Measurements from ENCODE around the gene CFAP43. TPM values are rescaled to one million over a fixed set of nuclear protein-coding genes. Genes with fewer than 3 reads are reported as not detected.
"Not testable (repeated sequence)": the region's sequence is repeated elsewhere in the genome, so short reads cannot be mapped to it uniquely, and the experiment has no call there.

Gene CFAP43
- total and polyA plus RNA-seq, 2 donors (not counting 1 experiment from before 2014, with no cell fraction given) = under 0.01 to 0.10 TPM

GRCh38 chr10:104190695-104191094 lies 41.5 kb downstream of the CFAP43 start:
- no peaks in the 10 kb centered on the region for H4K20me1 ChIP-seq (ENCODE audit: control insufficient read depth, extremely low read depth, insufficient read depth, low read length)
- H3K4me2 ChIP-seq (ENCODE audit: extremely low read depth, insufficient read depth, low read length) = no peak overlapping the region
- no peak overlapping the region for H3K4me3 ChIP-seq (replicated peaks in 1 of 4; ENCODE audit: control extremely low read depth in 1 of 4, insufficient read depth in 1 of 4, low read depth in 3 of 4, low read length in 4 of 4)
- H3K9ac ChIP-seq (ENCODE audit: insufficient read depth, low read length) = no peak overlapping the region
- no peaks in the 10 kb centered on the region for H3K9me3 ChIP-seq (ENCODE audit: control insufficient read depth, insufficient read depth, low read depth, low read length)
- no peaks in the 10 kb centered on the region for H3K36me3 ChIP-seq (ENCODE audit: control insufficient read depth, insufficient read depth, low read length)
- H2AFZ ChIP-seq (ENCODE audit: low read length) = no peak overlapping the region
- TF ChIP-seq CTCF (conservative IDR thresholded peaks at IDR 0.05 in 1 of 2, IDR thresholded peaks at IDR 0.05 in 1 of 2; ENCODE audit: low read depth in 1 of 2, low read length in 2 of 2) (no peak), EZH2 (IDR thresholded peaks at IDR 0.05; ENCODE audit: low read length, missing control alignments) (no peak)
- H3K4me1 ChIP-seq (ENCODE audit: control insufficient read depth, extremely low read depth, insufficient read depth, low read length) = no peaks in the 10 kb centered on the region
- DNase-seq (ENCODE audit: low read depth in 2 of 2) = no peak
- peaks cover 4% of the 10 kb centered on the region for H3K27me3 ChIP-seq (ENCODE audit: control insufficient read depth, insufficient read depth, low read length)
- no peak overlapping the region for H3K27ac ChIP-seq (ENCODE audit: insufficient read depth, low read length)
- H3K79me2 ChIP-seq (ENCODE audit: control insufficient read depth, insufficient read depth, low read length) = no peaks in the 10 kb centered on the region

GRCh38 chr10:104183682-104184081 lies 48.5 kb downstream of the CFAP43 start:
- Histone ChIP-seq H3K9ac (ENCODE audit: insufficient read depth, low read length) (no peak overlapping the region), H3K4me2 (ENCODE audit: extremely low read depth, insufficient read depth, low read length) (no peak overlapping the region), H3K4me3 (replicated peaks in 1 of 4; ENCODE audit: control extremely low read depth in 1 of 4, insufficient read depth in 1 of 4, low read depth in 3 of 4, low read length in 4 of 4) (no peak overlapping the region), H4K20me1 (ENCODE audit: control insufficient read depth, extremely low read depth, insufficient read depth, low read length) (no peaks in the 10 kb centered on the region), H3K4me1 (ENCODE audit: control insufficient read depth, extremely low read depth, insufficient read depth, low read length) (no peaks in the 10 kb centered on the region), H3K27me3 (ENCODE audit: control insufficient read depth, insufficient read depth, low read length) (peaks cover 3% of the 10 kb centered on the region), H3K27ac (ENCODE audit: insufficient read depth, low read length) (no peak overlapping the region), H3K79me2 (ENCODE audit: control insufficient read depth, insufficient read depth, low read length) (no peaks in the 10 kb centered on the region), H2AFZ (ENCODE audit: low read length) (no peak overlapping the region), H3K9me3 (ENCODE audit: control insufficient read depth, insufficient read depth, low read depth, low read length) (no peaks in the 10 kb centered on the region), H3K36me3 (ENCODE audit: control insufficient read depth, insufficient read depth, low read length) (no peaks in the 10 kb centered on the region)
- TF ChIP-seq EZH2 (IDR thresholded peaks at IDR 0.05; ENCODE audit: low read length, missing control alignments) (no peak), CTCF (conservative IDR thresholded peaks at IDR 0.05 in 1 of 2, IDR thresholded peaks at IDR 0.05 in 1 of 2; ENCODE audit: low read depth in 1 of 2, low read length in 2 of 2) (no peak)
- no peak for DNase-seq (ENCODE audit: low read depth in 2 of 2)

- H3K4me3 ChIP-seq (replicated peaks in 1 of 4; ENCODE audit: control extremely low read depth in 1 of 4, insufficient read depth in 1 of 4, low read depth in 3 of 4, low read length in 4 of 4); H4K20me1 ChIP-seq (ENCODE audit: control insufficient read depth, extremely low read depth, insufficient read depth, low read length); H3K4me1 ChIP-seq (ENCODE audit: control insufficient read depth, extremely low read depth, insufficient read depth, low read length); H2AFZ ChIP-seq (ENCODE audit: low read length); H3K27ac ChIP-seq (ENCODE audit: insufficient read depth, low read length); H3K9me3 ChIP-seq (ENCODE audit: control insufficient read depth, insufficient read depth, low read depth, low read length); H3K27me3 ChIP-seq (ENCODE audit: control insufficient read depth, insufficient read depth, low read length); H3K36me3 ChIP-seq (ENCODE audit: control insufficient read depth, insufficient read depth, low read length); H3K4me2 ChIP-seq (ENCODE audit: extremely low read depth, insufficient read depth, low read length); DNase-seq (ENCODE audit: low read depth in 2 of 2); H3K9ac ChIP-seq (ENCODE audit: insufficient read depth, low read length); H3K79me2 ChIP-seq (ENCODE audit: control insufficient read depth, insufficient read depth, low read length): not testable (repeated sequence)
Measured at GRCh38 chr10:104174136-104174535, 58.0 kb downstream of the CFAP43 start.

Data from fibroblast of lung (primary cell).